GM19328 (cell line): Measurements from ENCODE around the gene PRMT3.
"Not testable (repeated sequence)": the region's sequence is repeated elsewhere in the genome, so short reads cannot be mapped to it uniquely, and the experiment has no call there.

Source experiments
- ATAC-seq: cut with Tn5 transposase; IDR thresholded peaks from one replicate; pipeline ENCODE4 v1.9.1; 2021; ENCODE audit warnings: mild to moderate bottlenecking, moderate library complexity; ENCODE audit not compliant: unreplicated experiment

The PRMT3 gene

GRCh38 chr11:20453657-20454316 lies 66.3 kb downstream of the PRMT3 start:
- ATAC-seq = no peak

DNA sequence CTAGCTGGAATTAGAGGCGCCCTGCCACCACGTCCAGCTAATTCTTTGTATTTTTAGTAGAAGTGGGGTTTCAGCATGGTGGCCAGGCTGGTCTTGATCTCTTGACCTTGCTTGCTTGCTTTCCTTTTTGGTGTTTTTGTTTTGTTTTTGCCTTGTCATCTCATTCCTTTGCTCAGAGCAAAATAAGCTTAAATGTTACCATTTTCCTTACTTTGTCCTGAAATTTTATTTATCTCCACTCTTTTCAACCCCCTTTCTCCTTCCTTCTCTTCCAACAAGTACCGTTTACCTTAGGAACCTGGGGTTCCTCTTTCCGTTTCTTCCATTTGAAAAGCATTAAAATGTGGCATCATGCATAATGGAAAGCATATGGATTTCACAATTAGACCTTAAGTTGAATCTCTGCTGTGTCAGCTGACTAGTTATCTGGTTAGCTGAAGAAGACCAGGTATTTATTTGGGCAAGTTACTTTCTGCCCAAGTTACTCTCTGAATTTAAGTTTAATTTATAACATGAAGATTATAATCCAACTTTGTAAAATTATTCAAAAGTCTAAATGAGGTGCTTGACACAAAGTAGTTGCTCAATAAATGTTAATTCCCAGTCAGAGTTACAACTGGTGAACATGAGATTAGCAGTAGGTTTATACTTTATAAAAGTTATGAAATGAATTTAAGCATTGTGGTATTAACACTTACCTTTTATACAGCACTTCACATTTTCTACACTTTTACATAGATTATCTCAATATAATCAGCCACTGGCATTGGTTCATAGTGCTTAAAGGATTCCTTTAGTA lies 69.7 kb downstream of the PRMT3 start:
- ATAC-seq = no peak

- no peak for ATAC-seq
Measured at GRCh38 chr11:20457934-20458680, 70.6 kb downstream of the PRMT3 start.

- no peak for ATAC-seq
Measured at GRCh38 chr11:20458905-20459632, 71.6 kb downstream of the PRMT3 start.

GRCh38 chr11:20459865-20460264 lies 72.3 kb downstream of the PRMT3 start:
- ATAC-seq = no peak

GRCh38 chr11:20464518-20464917 lies 77.0 kb downstream of the PRMT3 start:
- ATAC-seq = no peak

- no peak for ATAC-seq
Measured at GRCh38 chr11:20467487-20468185, 80.1 kb downstream of the PRMT3 start.

DNA sequence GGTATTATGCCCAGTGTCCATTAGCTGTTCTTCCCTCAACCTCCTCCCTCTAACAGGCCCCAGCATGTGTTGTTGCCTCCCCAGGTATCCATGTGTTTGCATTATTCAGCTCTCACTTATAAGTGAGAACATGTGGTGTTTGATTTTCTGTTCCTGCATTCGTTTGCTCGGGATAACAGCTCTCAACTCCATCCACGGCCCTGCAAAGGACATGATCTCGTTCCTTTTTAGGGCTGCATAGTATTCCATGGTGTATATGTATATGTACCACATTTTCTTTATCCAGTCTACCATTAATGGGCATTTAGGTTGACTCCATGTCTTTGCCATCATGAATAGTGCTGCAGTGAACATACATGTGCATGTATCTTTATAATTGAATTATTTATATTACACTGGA lies 82.8 kb downstream of the PRMT3 start:
- ATAC-seq = no peak

GRCh38 chr11:20471929-20472328 lies 84.4 kb downstream of the PRMT3 start:
- ATAC-seq = not testable (repeated sequence)

DNA sequence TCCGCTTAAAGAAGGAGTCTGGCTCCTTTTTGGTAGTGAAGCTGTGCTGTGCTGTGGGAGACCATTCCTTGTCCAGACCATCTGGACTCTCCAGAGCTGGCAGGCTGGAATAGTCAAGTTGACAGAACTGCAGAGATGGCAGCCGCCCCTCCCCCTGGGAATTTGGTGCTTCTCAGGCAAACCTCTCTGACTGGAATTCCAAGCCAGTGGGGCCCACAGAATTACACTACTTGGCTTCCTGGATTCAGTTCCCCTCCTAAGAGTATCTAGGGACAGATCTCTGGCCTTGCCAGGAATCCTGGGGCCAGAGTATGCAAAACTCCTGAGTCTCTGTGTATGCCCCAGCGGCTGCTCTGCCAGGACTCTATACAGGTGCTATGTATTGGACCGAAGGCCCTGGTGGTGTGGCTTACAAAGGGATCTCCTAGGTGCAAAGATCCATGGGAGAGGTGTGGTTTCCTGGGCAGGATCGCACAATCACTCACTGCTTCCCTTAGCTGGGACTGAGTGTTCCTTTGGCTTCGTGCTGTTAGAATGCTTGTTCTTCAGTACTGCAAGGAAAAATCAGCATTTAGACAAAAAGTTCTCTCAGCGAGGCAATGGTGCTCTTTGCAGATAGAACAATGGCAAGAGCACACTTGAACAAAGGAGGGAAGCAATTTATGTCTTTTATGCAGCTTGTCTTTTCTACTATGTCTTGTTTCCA lies 86.8 kb downstream of the PRMT3 start:
- no peak for ATAC-seq

- ATAC-seq = no peak
Measured at GRCh38 chr11:20474882-20475517, 87.5 kb downstream of the PRMT3 start.

DNA sequence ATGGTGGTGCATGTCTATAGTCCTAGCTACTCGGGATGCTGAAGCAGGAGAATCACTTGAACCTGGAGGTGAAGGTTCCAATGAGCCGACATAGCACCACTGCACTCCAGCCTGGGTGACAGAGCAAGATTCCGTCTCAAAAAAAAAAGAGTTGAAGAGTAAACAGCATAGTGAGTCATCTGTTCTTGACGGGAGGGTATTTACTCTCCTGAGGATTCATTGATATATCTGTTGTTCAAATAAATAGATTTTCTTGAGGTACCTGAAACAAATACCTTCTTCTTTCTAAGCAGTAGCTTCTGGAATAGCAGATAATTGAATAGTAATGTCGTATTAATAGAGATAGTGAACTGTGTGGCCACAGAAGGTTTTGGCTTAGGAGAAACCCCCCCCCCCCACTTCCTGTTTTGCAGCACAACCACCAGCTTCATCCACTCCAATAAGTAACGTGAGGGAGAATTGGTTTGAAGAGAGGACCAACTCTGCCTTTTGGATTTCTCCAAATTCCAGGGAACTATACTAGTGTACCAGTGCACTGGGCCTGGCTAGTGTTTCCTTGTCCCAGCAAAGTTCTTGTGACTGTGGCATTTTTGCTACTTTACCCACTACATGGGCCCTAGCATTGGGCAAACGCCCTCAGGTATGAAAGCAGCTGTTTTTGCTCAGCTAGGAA lies 90.0 kb downstream of the PRMT3 start:
- no peak for ATAC-seq

GRCh38 chr11:20479513-20479912 lies 92.0 kb downstream of the PRMT3 start:
- no peak for ATAC-seq

DNA sequence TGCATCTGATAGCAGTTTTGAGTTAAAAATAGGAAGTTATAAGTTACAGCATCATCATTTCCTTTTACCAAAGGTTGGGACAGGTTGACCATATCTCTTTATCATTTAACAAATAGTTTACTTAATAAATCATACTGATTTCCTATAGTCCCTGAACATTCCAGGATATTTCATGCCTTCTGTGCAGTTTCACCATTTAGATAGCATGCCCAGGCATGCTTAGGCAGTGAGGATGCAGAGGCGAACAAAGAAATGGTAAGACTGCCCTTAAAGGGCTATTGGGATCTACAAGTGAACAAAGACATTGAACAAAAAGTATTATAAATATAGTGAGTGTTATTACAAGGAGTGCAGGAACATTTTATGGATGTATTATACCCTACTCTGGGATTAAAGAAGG lies 96.4 kb downstream of the PRMT3 start:
- ATAC-seq = no peak

GRCh38 chr11:20484416-20484815 lies 96.9 kb downstream of the PRMT3 start:
- not testable (repeated sequence) for ATAC-seq

- no peak for ATAC-seq
Measured at GRCh38 chr11:20488352-20488751, 100.8 kb downstream of the PRMT3 start.

GRCh38 chr11:20489948-20490347 lies 102.4 kb downstream of the PRMT3 start:
- ATAC-seq = no peak

GRCh38 chr11:20493340-20493739 lies 105.8 kb downstream of the PRMT3 start:
- ATAC-seq = no peak
